PC-9 (cell line): ENCODE data around the gene CD79B.

Source experiments
- EZH2 ChIP-seq: fragments of 200-600 bp; sonication (generic); IDR thresholded peaks from 2 replicates; pipeline ENCODE4 v1.8.0; 2017; ENCODE audit warnings: antibody characterized with exemption, low read depth
- TF ChIP-seq, protein P1 (sequence below): fragments of 200-600 bp; sonication (generic); conservative IDR thresholded peaks from 2 replicates; pipeline ENCODE4 v1.6.1; 2017; ENCODE audit warnings: mixed run types, antibody characterized with exemption, mild to moderate bottlenecking, moderate library complexity

DNA sequence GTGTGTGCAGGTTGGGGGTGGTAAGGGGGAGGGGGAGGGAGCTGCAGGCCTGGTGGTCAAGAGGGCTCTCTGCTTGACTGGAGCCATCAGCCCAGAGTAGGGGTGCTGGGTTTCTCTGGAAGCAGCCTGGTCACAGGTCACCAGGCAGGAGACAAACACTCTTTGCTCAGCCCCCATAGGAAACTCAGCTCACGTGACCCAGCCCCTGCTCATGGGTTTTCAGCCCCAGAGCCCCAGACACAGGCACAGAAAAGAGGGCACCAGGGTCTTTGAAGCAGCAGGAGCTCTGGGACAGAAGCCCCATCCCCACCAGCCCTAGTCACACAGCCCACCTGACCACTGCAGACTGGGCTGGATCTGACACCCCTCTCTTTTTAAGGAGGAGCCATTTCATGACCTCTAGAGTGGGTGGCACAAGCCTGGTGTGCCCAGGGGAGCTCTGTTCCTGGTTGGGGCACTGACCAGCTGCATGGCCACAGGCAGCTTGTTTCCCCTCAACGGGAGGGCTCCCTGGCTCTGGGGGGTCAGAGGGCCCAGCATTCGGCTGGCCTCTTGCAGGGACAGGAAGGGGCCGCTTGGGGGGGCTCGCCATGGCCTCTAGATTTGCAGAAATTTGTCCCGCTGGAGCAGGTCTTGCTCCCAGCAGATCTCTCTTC is 13.8 kb upstream of the CD79B start:
- TF ChIP-seq, protein P1, sequence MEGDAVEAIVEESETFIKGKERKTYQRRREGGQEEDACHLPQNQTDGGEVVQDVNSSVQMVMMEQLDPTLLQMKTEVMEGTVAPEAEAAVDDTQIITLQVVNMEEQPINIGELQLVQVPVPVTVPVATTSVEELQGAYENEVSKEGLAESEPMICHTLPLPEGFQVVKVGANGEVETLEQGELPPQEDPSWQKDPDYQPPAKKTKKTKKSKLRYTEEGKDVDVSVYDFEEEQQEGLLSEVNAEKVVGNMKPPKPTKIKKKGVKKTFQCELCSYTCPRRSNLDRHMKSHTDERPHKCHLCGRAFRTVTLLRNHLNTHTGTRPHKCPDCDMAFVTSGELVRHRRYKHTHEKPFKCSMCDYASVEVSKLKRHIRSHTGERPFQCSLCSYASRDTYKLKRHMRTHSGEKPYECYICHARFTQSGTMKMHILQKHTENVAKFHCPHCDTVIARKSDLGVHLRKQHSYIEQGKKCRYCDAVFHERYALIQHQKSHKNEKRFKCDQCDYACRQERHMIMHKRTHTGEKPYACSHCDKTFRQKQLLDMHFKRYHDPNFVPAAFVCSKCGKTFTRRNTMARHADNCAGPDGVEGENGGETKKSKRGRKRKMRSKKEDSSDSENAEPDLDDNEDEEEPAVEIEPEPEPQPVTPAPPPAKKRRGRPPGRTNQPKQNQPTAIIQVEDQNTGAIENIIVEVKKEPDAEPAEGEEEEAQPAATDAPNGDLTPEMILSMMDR: no peak
- TF ChIP-seq EZH2: no peak
